GM06990 (cell line): ENCODE measurements around the gene ALK.

Experiments used
- DNase-seq: peaks from one replicate; pipeline ENCODE4 v3.0.0-alpha.2; 2011; ENCODE audit not compliant: insufficient read length; ENCODE audit errors: extremely low read depth
- H3K27me3 ChIP-seq: replicated peaks from 2 replicates; pipeline ENCODE4 v1.6.0; 2011; ENCODE audit warnings: low read length; ENCODE audit not compliant: control insufficient read depth, insufficient read depth
- H3K36me3 ChIP-seq: 2 replicates; pipeline ENCODE4 v1.5.1; 2011; ENCODE audit warnings: low read length; ENCODE audit not compliant: control insufficient read depth, insufficient read depth
- H3K4me3 ChIP-seq: replicated peaks from 2 replicates; pipeline ENCODE4 v1.5.1; 2011; ENCODE audit warnings: low read depth, mild to moderate bottlenecking, control low read depth, low read length
- TF ChIP-seq, protein P1 (sequence below): IDR thresholded peaks from 2 replicates; pipeline ENCODE4 v1.5.1; 2011; ENCODE audit warnings: low read length, control low read depth, mild to moderate bottlenecking, inconsistent platforms; ENCODE audit not compliant: insufficient read depth, poor library complexity, severe bottlenecking

ALK gene

DNA sequence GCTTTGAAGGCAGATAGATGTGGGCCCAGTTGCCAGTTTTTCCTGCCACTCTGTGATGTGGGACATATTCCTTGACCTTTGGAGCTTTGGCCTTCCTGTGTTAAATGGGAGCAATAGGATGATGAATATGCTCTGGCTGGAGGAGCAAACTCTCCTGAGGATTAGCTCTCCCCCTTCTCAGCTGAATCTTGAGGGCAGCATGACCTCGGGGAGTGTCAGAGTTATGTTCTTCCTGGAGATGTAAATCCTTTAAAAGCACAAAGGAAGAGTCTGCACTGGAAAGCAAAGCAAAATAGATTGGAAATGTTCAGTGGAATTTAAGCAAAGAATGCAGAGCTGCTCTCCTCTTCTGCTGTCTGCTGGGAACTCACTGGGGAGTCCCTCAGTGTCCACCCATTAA lies 160.1 kb downstream of the ALK start:
- Histone ChIP-seq H3K27me3 (no peaks in the 10 kb centered on the region; the same call in none of the 2 replicates), H3K36me3 (no peaks in the 10 kb centered on the region), H3K4me3 (no peak overlapping the region)
- TF ChIP-seq, protein P1, sequence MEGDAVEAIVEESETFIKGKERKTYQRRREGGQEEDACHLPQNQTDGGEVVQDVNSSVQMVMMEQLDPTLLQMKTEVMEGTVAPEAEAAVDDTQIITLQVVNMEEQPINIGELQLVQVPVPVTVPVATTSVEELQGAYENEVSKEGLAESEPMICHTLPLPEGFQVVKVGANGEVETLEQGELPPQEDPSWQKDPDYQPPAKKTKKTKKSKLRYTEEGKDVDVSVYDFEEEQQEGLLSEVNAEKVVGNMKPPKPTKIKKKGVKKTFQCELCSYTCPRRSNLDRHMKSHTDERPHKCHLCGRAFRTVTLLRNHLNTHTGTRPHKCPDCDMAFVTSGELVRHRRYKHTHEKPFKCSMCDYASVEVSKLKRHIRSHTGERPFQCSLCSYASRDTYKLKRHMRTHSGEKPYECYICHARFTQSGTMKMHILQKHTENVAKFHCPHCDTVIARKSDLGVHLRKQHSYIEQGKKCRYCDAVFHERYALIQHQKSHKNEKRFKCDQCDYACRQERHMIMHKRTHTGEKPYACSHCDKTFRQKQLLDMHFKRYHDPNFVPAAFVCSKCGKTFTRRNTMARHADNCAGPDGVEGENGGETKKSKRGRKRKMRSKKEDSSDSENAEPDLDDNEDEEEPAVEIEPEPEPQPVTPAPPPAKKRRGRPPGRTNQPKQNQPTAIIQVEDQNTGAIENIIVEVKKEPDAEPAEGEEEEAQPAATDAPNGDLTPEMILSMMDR: no peak
- no peak for DNase-seq

DNA sequence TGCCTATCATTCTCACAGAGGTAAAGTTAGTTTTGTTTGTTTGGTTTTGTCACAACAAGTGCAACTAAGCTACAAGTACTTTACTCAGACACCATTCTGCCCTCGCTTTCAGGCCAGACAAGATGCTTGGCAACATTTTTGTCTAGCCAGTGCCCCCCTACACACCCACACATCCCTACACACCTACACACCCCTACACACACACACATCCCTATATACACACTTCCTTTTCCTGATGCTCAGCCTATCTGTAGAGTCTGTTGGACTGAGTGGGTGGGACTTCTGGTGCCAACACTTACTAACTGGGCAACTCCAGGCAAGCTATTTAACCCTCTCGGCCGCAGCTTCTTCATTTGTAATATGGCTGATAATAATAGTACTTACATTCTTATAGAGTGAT lies 161.4 kb downstream of the ALK start:
- DNase-seq: no peak
- TF ChIP-seq, protein P1: no peak
- H3K27me3 ChIP-seq: no peaks in the 10 kb centered on the region; the same call in none of the 2 replicates
- H3K36me3 ChIP-seq: no peaks in the 10 kb centered on the region
- H3K4me3 ChIP-seq: no peak overlapping the region

DNA sequence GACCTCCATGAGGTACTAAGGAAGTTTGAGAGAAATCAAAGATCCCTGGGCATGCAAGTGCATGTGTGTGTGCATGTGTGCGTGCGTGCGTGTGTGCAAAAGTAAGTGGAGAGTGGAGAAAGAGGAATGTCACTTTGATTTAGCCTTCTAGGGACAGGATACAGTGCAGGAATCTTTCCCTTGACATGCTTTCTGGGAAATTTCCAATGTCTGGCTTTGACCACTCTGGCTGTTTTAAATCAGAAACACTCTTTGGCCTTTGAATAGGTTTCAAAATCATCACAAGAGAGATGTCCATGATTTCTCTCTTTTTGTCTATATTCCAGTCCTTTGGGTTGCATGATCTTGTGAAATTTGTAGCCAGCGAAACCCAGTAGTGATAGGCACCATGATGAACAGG lies 162.0 kb downstream of the ALK start:
- no peak overlapping the region for H3K4me3 ChIP-seq
- no peaks in the 10 kb centered on the region; the same call in none of the 2 replicates for H3K27me3 ChIP-seq
- H3K36me3 ChIP-seq: no peaks in the 10 kb centered on the region
- DNase-seq: no peak
- TF ChIP-seq, protein P1: no peak

DNA sequence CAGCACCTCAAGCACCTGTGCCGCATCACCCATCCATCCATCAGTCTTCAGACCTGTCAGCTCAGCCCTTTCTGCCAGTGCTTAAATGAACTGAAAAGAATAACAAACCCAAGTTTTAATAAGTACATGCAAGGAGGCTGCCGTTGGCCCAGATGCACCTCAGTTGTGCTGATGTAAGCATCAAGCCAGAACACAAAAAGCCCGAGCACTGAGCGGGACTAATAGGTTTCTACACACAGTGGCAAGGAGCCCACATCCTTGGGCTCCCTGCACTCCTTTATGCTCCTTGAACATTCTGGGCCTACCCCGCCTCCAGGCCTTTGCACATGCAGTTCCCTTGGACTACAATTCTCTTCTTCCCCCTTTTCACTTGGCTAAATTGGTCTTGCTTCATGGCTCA lies 165.6 kb downstream of the ALK start:
- Histone ChIP-seq H3K4me3 (no peak overlapping the region), H3K27me3 (no peaks in the 10 kb centered on the region; the same call in 1 of the 2 replicates), H3K36me3 (no peaks in the 10 kb centered on the region)
- no peak for DNase-seq
- TF ChIP-seq, protein P1: no peak

DNA sequence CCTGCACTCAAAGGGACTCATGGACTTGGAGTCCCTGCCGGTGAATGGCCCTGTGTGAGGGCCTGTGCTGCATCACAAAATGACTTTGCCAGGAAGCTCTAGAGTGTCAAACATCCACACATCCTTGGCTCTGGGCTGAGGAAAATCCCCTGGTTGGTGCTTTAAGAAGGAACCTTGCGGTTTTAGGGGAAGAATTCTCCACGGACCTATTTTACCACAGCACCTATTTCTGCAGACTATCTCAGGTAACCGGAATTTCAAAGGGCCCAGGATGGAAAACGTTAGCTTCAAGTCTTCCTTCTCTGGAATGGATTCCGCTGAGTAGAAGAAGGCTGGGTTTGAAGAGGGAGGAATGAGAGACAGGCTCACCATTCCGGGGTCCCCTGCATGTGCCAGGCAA lies 166.2 kb downstream of the ALK start:
- no peak overlapping the region for H3K4me3 ChIP-seq
- TF ChIP-seq, protein P1: no peak
- H3K36me3 ChIP-seq: no peaks in the 10 kb centered on the region
- H3K27me3 ChIP-seq: no peaks in the 10 kb centered on the region; the same call in 1 of the 2 replicates
- no peak for DNase-seq
